Left ventricle myocardium inferior (tissue), 1 donor: ENCODE results near the gene CDX2. TPM values are rescaled to one million over a fixed set of nuclear protein-coding genes. Genes with fewer than 3 reads are reported as not detected.

Experiments
- DNase-seq: peaks from one replicate; pipeline ENCODE4 v3.0.0-alpha.2; 2020
- H3K27ac ChIP-seq: fragments of 200-600 bp; replicated peaks from 2 replicates; pipeline ENCODE4 v1.8.0; 2021
- H3K27me3 ChIP-seq: fragments of 200-600 bp; 2 replicates; pipeline ENCODE4 v1.8.0; 2021; ENCODE audit warnings: low read depth
- H3K36me3 ChIP-seq: fragments of 200-600 bp; 2 replicates; pipeline ENCODE4 v1.8.0; 2021
- H3K4me1 ChIP-seq: fragments of 200-600 bp; 2 replicates; pipeline ENCODE4 v1.8.0; 2021
- H3K4me3 ChIP-seq: fragments of 200-600 bp; 2 replicates; pipeline ENCODE4 v1.8.0; 2021; ENCODE audit warnings: mild to moderate bottlenecking, moderate library complexity
- H3K9me3 ChIP-seq: fragments of 200-600 bp; replicated peaks from 2 replicates; pipeline ENCODE4 v1.8.0; 2021
- CTCF ChIP-seq: fragments of 200-600 bp; IDR thresholded peaks from 2 replicates; pipeline ENCODE4 v1.8.0; 2021; ENCODE audit warnings: antibody characterized with exemption, mild to moderate bottlenecking, borderline replicate concordance
- intact Hi-C: fragments of 100-400 bp; cut with micrococcal nuclease; formaldehyde crosslinking; loops from one replicate; pipeline ENCODE4 v1.11.0; 2022
- total RNA-seq: library from RNA; stranded (reverse); fragmentation: NEBNext Ultra II Directional; extraction: Animal tissue kit (Norgen Biotek cat#: 25700); gene quantifications from one replicate; pipeline ENCODE4 v1.2.1, GENCODE V29; 2021
- donor health status: DM: no; HTN: yes; CAD: no; lungs with severe emphysema.

CDX2 gene
- total RNA-seq, 1 donor from 2014 or later = not detected

DNA sequence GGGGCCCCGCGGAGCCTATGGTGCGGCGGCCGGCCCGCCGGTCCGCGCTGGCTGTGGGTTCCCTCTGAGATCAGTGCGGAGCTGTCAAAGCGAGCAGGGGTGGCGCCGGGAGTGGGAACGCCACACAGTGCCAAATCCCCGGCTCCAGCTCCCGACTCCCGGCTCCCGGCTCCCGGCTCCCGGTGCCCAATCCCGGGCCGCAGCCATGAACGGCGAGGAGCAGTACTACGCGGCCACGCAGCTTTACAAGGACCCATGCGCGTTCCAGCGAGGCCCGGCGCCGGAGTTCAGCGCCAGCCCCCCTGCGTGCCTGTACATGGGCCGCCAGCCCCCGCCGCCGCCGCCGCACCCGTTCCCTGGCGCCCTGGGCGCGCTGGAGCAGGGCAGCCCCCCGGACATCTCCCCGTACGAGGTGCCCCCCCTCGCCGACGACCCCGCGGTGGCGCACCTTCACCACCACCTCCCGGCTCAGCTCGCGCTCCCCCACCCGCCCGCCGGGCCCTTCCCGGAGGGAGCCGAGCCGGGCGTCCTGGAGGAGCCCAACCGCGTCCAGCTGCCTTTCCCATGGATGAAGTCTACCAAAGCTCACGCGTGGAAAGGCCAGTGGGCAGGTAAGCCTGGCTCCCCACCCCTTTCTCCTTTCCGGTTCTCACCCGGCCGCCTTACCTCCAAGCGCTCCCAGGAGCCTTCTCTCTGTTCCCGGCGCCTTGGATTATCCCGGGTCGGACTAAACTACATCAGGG, 49.0 kb downstream of the CDX2 start, which contains the start of gene PDX1:
Gene PDX1, plus strand, starts transcription at position 67 of the 743 bp plus-strand sequence. Its CDS starts 139 bp downstream, at position 206.
- Histone ChIP-seq H3K9me3 (no peaks in the 10 kb centered on the region), H3K4me1 (peaks cover 46% of the 10 kb centered on the region), H3K4me3 (peak within 1 kb of the TSS; percentile 58), H3K27me3 (peaks cover 100% of the 10 kb centered on the region), H3K36me3 (no peaks in the 10 kb centered on the region), H3K27ac (no peak within 1 kb of the TSS)
- peak; percentile 27 for DNase-seq
- TF ChIP-seq CTCF = no peak
- intact Hi-C loops = no loop called here

DNA sequence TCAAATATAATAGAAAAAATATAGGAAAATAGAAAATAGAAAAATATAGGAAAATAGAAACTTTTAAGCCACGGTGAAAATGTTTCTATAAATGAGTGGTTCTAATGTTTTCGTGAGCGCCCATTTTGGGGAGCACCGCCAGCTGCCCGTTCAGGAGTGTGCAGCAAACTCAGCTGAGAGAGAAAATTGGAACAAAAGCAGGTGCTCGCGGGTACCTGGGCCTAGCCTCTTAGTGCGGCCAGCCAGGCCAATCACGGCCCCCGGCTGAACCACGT, 49.5 kb downstream of the CDX2 start:
- Histone ChIP-seq H3K9me3 (no peaks in the 10 kb centered on the region), H3K27me3 (peaks cover 100% of the 10 kb centered on the region), H3K4me3 (peak overlapping the region; percentile 58), H3K36me3 (no peaks in the 10 kb centered on the region), H3K27ac (no peak overlapping the region), H3K4me1 (peaks cover 46% of the 10 kb centered on the region)
- no peak for TF ChIP-seq CTCF
- intact Hi-C loops = no loop called here
- no peak for DNase-seq

- Histone ChIP-seq H3K9me3 (no peaks in the 10 kb centered on the region), H3K36me3 (no peaks in the 10 kb centered on the region), H3K27ac (no peak overlapping the region), H3K4me1 (peaks cover 46% of the 10 kb centered on the region), H3K27me3 (peaks cover 100% of the 10 kb centered on the region), H3K4me3 (peak overlapping the region; percentile 58)
- intact Hi-C loops = no loop called here
- no peak for DNase-seq
- no peak for TF ChIP-seq CTCF
These were observed 50.0 kb downstream of the CDX2 start for GRCh38 chr13:27918918-27919658.

DNA sequence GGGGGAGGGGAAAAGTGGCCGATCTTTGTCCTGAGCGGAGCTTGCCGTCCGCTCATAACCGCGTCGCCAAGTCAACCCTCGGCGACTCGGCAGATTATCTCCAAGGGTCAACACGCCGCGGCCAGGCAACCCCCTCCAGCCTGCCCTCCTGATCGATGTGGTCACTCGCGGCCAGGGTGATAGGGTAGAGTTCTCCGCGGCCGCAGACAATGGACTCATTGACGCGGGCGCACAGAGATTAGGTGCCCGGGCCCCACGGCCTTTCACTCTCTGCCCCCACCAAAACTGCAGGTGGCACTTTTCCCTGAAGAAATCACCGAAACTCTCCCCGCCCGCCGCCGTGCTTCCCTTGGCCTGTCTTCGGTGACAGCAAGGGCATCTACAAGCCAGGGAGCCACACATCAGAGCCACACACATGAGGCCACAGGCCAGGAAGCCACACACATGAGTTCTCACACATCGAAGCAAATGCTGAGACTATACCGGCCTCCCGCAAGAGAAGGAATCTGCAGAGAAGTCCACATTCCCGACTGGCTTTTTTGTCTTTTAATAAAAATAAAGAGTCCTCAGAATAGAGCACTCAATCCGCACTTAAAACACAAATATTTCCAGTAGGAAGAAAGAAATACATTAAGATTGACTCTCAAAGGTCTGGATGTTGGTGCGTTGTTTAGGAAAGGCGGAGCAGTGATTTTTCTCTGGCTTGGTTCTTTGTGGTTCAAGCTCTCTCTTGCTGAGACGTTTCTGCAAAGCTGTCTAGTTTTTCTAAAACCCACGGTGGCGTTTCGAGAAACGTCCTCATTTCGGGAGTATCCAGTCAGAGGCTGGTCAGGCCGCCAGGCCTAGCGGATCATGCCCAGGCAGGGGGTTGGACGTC, 50.8 kb downstream of the CDX2 start:
- Histone ChIP-seq H3K9me3 (no peaks in the 10 kb centered on the region), H3K4me3 (peak overlapping the region; percentile 33), H3K36me3 (no peaks in the 10 kb centered on the region), H3K4me1 (peaks cover 46% of the 10 kb centered on the region), H3K27ac (no peak overlapping the region), H3K27me3 (peaks cover 100% of the 10 kb centered on the region)
- intact Hi-C loops = no loop called here
- no peak for DNase-seq
- TF ChIP-seq CTCF = no peak
